Lower leg skin (tissue), 3 donors: ENCODE measurements around the gene IL3.

ENCODE experiments used
- POLR2A ChIP-seq, 2 donors: fragments of 450-650 bp; IDR thresholded peaks; one replicate each; pipeline ENCODE4 v1.6.1; 2016 to 2017; ENCODE audit warnings: antibody characterized with exemption in 2 of 2, mild to moderate bottlenecking in 1 of 2, moderate library complexity in 1 of 2
- TF ChIP-seq, protein P1 (sequence below), 3 donors: fragments of 450-650 bp; IDR thresholded peaks; one replicate each; pipeline ENCODE4 v1.5.1; 2016; ENCODE audit warnings: antibody characterized with exemption in 3 of 3, mild to moderate bottlenecking in 3 of 3, moderate library complexity in 2 of 3

DNA sequence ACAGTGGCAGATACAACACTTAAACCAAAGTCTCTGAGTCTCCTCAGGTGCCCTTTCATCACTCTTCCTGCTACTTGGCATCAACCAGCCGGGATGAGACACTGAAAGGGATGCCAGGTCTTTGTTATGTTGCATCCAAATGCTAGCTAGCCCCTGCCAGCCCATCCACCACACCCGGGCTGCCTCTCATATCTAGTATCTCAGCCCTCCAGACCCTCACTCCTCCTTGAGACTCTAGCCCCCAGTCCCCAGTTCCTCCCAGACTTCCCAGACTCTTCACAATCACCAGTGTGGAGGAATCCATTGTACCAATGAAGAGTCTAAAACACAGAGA lies 34.6 kb downstream of the IL3 start:
- no peak for TF ChIP-seq POLR2A (IDR thresholded peaks at IDR 0.05)
- TF ChIP-seq, protein P1, sequence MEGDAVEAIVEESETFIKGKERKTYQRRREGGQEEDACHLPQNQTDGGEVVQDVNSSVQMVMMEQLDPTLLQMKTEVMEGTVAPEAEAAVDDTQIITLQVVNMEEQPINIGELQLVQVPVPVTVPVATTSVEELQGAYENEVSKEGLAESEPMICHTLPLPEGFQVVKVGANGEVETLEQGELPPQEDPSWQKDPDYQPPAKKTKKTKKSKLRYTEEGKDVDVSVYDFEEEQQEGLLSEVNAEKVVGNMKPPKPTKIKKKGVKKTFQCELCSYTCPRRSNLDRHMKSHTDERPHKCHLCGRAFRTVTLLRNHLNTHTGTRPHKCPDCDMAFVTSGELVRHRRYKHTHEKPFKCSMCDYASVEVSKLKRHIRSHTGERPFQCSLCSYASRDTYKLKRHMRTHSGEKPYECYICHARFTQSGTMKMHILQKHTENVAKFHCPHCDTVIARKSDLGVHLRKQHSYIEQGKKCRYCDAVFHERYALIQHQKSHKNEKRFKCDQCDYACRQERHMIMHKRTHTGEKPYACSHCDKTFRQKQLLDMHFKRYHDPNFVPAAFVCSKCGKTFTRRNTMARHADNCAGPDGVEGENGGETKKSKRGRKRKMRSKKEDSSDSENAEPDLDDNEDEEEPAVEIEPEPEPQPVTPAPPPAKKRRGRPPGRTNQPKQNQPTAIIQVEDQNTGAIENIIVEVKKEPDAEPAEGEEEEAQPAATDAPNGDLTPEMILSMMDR (IDR thresholded peaks at IDR 0.05) = no peak
